SH-SY5Y (cell line): ENCODE results near the gene ABCG2.

Source experiments
- GATA2 ChIP-seq: IDR thresholded peaks from 2 replicates; pipeline ENCODE4 v1.6.1; 2011; ENCODE audit warnings: mild to moderate bottlenecking, low read depth, low read length
- GATA3 ChIP-seq: IDR thresholded peaks from 2 replicates; pipeline ENCODE4 v1.6.1; 2011; ENCODE audit warnings: low read depth, mild to moderate bottlenecking, low read length, moderate library complexity

- TF ChIP-seq GATA3 = no peak
- no peak for TF ChIP-seq GATA2
Observed at GRCh38 chr4:88077911-88078524, 80.4 kb downstream of the ABCG2 start.
